H9 (cell line): ENCODE results near the gene COL4A1. TPM values are rescaled to one million over a fixed set of nuclear protein-coding genes. Genes with fewer than 3 reads are reported as not detected.

Source experiments
- DNase-seq: peaks from one replicate; pipeline ENCODE4 v3.0.0-alpha.2; 2017
- H2AFZ ChIP-seq: one replicate; pipeline ENCODE4 v1.6.1; 2013; ENCODE audit warnings: mild to moderate bottlenecking, low read length, control low read depth, moderate library complexity
- H2AK5ac ChIP-seq: 2 replicates; pipeline ENCODE4 v1.6.1; 2013; ENCODE audit warnings: low read length, control low read depth, mixed read lengths; ENCODE audit not compliant: insufficient read length
- H2BK120ac ChIP-seq: one replicate; pipeline ENCODE4 v1.6.1; 2013; ENCODE audit warnings: low read depth, mild to moderate bottlenecking, low read length, control low read depth, inconsistent platforms; ENCODE audit not compliant: poor library complexity, severe bottlenecking
- H2BK12ac ChIP-seq: 2 replicates; pipeline ENCODE4 v1.6.1; 2013; ENCODE audit warnings: low read length, control low read depth, mixed read lengths, low read depth; ENCODE audit not compliant: insufficient read length
- H2BK15ac ChIP-seq: 2 replicates; pipeline ENCODE4 v1.6.1; 2013; ENCODE audit warnings: low read depth, low read length, control low read depth
- H2BK20ac ChIP-seq: one replicate; pipeline ENCODE4 v1.6.1; 2013; ENCODE audit warnings: low read depth, mild to moderate bottlenecking, low read length, control low read depth, inconsistent platforms; ENCODE audit not compliant: poor library complexity, severe bottlenecking
- H2BK5ac ChIP-seq: 2 replicates; pipeline ENCODE4 v1.6.1; 2013; ENCODE audit warnings: low read length, control low read depth, mixed read lengths; ENCODE audit not compliant: insufficient read length
- H3K14ac ChIP-seq: 2 replicates; pipeline ENCODE4 v1.6.1; 2013; ENCODE audit warnings: low read length, control low read depth; ENCODE audit not compliant: insufficient read depth
- H3K18ac ChIP-seq: 2 replicates; pipeline ENCODE4 v1.6.1; 2013; ENCODE audit warnings: low read depth, mild to moderate bottlenecking, mixed read lengths, low read length, control low read depth; ENCODE audit not compliant: insufficient read length
- H3K23ac ChIP-seq: 2 replicates; pipeline ENCODE4 v1.6.1; 2013; ENCODE audit warnings: low read length, control low read depth, mixed read lengths, low read depth; ENCODE audit not compliant: insufficient read length
- H3K23me2 ChIP-seq: 2 replicates; pipeline ENCODE4 v1.6.1; 2013; ENCODE audit warnings: low read depth, mild to moderate bottlenecking, mixed read lengths, low read length, control low read depth; ENCODE audit not compliant: insufficient read length, poor library complexity, severe bottlenecking
- H3K27ac ChIP-seq: 2 replicates; pipeline ENCODE4 v1.5.1; 2013; ENCODE audit warnings: low read length, control low read depth, mixed read lengths, low read depth; ENCODE audit not compliant: insufficient read length
- H3K27me3 ChIP-seq: 2 replicates; pipeline ENCODE4 v1.6.1; 2013; ENCODE audit warnings: low read length, control low read depth, inconsistent platforms; ENCODE audit not compliant: insufficient read depth
- H3K4ac ChIP-seq: 2 replicates; pipeline ENCODE4 v1.6.1; 2013; ENCODE audit warnings: low read depth, mild to moderate bottlenecking, control low read depth, inconsistent platforms, low read length, moderate library complexity
- H3K4me1 ChIP-seq: 2 replicates; pipeline ENCODE4 v1.6.1; 2013; ENCODE audit warnings: low read length, control low read depth, inconsistent platforms; ENCODE audit not compliant: insufficient read depth
- H3K4me2 ChIP-seq: 2 replicates; pipeline ENCODE4 v1.6.1; 2013; ENCODE audit warnings: low read length, control low read depth, mixed read lengths; ENCODE audit not compliant: insufficient read length, insufficient read depth
- H3K56ac ChIP-seq: 2 replicates; pipeline ENCODE4 v1.6.1; 2013; ENCODE audit warnings: low read depth, mild to moderate bottlenecking, mixed read lengths, low read length, control low read depth; ENCODE audit not compliant: insufficient read length
- H3K79me1 ChIP-seq: 2 replicates; pipeline ENCODE4 v1.6.1; 2013; ENCODE audit warnings: low read depth, mild to moderate bottlenecking, moderate library complexity, low read length, control low read depth, inconsistent platforms; ENCODE audit not compliant: insufficient read depth, poor library complexity, severe bottlenecking
- H3K79me2 ChIP-seq: 2 replicates; pipeline ENCODE4 v1.6.1; 2013; ENCODE audit warnings: low read length, control low read depth, inconsistent platforms; ENCODE audit not compliant: insufficient read depth
- H3K9ac ChIP-seq: 2 replicates; pipeline ENCODE4 v1.6.1; 2013; ENCODE audit warnings: low read length, control low read depth, mixed read lengths; ENCODE audit not compliant: insufficient read length; ENCODE audit errors: extremely low read depth
- H3K9me3 ChIP-seq: one replicate; pipeline ENCODE4 v1.6.1; 2013; ENCODE audit warnings: low read depth, low read length, inconsistent platforms; ENCODE audit not compliant: control insufficient read depth
- H3T11ph ChIP-seq: one replicate; pipeline ENCODE4 v1.6.1; 2013; ENCODE audit warnings: mild to moderate bottlenecking, low read length, control low read depth, inconsistent platforms
- H4K20me1 ChIP-seq: one replicate; pipeline ENCODE4 v1.6.1; 2013; ENCODE audit not compliant: control insufficient read depth, insufficient read length, insufficient read depth
- H4K5ac ChIP-seq: 2 replicates; pipeline ENCODE4 v1.6.1; 2013; ENCODE audit warnings: low read depth, mild to moderate bottlenecking, mixed read lengths, low read length, control low read depth; ENCODE audit not compliant: insufficient read length
- H4K8ac ChIP-seq: replicated peaks from 2 replicates; pipeline ENCODE4 v1.6.1; 2013; ENCODE audit warnings: low read length, control low read depth, mixed read lengths, low read depth; ENCODE audit not compliant: insufficient read length
- H4K91ac ChIP-seq: 2 replicates; pipeline ENCODE4 v1.6.1; 2013; ENCODE audit warnings: low read depth, mild to moderate bottlenecking, moderate library complexity, mixed read lengths, low read length, control low read depth; ENCODE audit not compliant: insufficient read length
- H3K27ac Mint-ChIP-seq, 3 experiments: 2 replicates in 2 of 3; 3 replicates in 1 of 3; pipeline ENCODE4 v1.8.0; 2020 to 2021; ENCODE audit warnings: mixed read lengths in 3 of 3, mild to moderate bottlenecking in 1 of 3, moderate library complexity in 1 of 3
- H3K27me3 Mint-ChIP-seq: 2 replicates; pipeline ENCODE4 v1.8.0; 2021; ENCODE audit warnings: low read depth, mild to moderate bottlenecking, moderate library complexity, mixed read lengths
- H3K36me3 Mint-ChIP-seq, 3 experiments: 2 replicates in 2 of 3; 3 replicates in 1 of 3; pipeline ENCODE4 v1.8.0; 2020 to 2021; ENCODE audit warnings: low read depth in 3 of 3, mixed read lengths in 3 of 3; ENCODE audit not compliant: insufficient read depth in 1 of 3
- H3K4me1 Mint-ChIP-seq, 2 experiments: 2 replicates each; pipeline ENCODE4 v1.8.0; 2020; ENCODE audit warnings: mixed read lengths in 2 of 2
- H3K4me3 Mint-ChIP-seq, 2 experiments: 2 replicates in 1 of 2; 3 replicates in 1 of 2; pipeline ENCODE4 v1.8.0; 2020 to 2021; ENCODE audit warnings: mild to moderate bottlenecking in 2 of 2, mixed read lengths in 2 of 2, moderate library complexity in 1 of 2
- H3K9me3 Mint-ChIP-seq, 2 experiments: 2 replicates in 1 of 2; 3 replicates in 1 of 2; pipeline ENCODE4 v1.8.0; 2020; ENCODE audit warnings: mild to moderate bottlenecking in 2 of 2, mixed read lengths in 2 of 2, moderate library complexity in 1 of 2
- WGBS: extraction: QIAGEN DNeasy Blood & Tissue Kit; methylation state at CpG from one replicate; pipeline ENCODE4 v1.1.7; 2013; ENCODE audit warnings: missing lambda C conversion rate, low lambda C conversion rate, mixed read lengths; ENCODE audit not compliant: insufficient read length; ENCODE audit errors: extremely low coverage; 5-methylcytosine and 5-hydroxymethylcytosine counted together
- total RNA-seq: library from RNA; stranded (reverse); gene quantifications from 2 replicates; pipeline ENCODE4 v1.2.1, GENCODE V29; 2021
- TF ChIP-seq, protein P1 (sequence below): fragments of 200-600 bp; sonication (generic); conservative IDR thresholded peaks from 3 replicates; pipeline ENCODE4 v1.8.0; 2021; ENCODE audit warnings: antibody characterized with exemption, mild to moderate bottlenecking

The COL4A1 gene
- total RNA-seq, 1 experiment from 2014 or later: 73.1 TPM

DNA sequence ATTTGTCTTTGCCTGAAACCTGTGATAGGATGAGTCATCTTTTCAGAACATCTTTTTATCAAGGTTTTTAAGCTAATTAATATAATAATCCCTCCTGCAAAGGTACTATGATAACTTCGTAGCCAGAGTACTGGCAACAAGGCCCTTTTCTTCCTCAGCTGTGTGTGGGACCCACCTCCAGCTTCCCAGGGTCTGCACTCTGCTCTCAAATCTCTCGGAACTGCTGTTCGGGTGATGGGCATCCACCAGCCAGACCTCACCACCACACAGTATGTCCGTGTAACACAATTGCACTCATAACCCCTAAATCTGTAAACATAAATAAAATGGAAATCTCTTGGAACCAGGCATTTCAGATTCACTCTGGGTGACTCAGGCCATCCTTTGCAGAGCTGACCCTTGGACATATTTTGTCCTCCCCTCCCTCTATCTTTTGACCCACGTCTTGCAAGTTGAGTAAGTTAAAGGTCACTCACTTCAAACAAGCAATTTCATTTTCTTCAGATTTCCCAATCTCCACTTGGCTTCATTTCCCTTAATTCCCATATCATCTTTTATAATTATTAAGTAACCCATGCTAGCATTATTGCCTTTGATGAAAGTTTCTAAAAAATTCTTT lies 29.5 kb downstream of the COL4A1 start:
- peaks cover 9 to 12% of the 10 kb centered on the region in 2 experiments for H3K4me1 Mint-ChIP-seq
- H3K23ac ChIP-seq: no peak overlapping the region
- H4K91ac ChIP-seq: no peak overlapping the region
- no peak overlapping the region for H2BK12ac ChIP-seq
- H4K8ac ChIP-seq: no peak overlapping the region
- no peaks in the 10 kb centered on the region for H3K79me1 ChIP-seq
- peaks cover 1% of the 10 kb centered on the region; the same call in 1 of the 2 replicates for H3K79me2 ChIP-seq
- H3K14ac ChIP-seq: no peak overlapping the region
- H3K18ac ChIP-seq: no peak overlapping the region
- no peak for DNase-seq
- no peaks in the 10 kb centered on the region for H3K9me3 Mint-ChIP-seq
- no peak overlapping the region for H2BK20ac ChIP-seq
- H3T11ph ChIP-seq: no peak overlapping the region
- no peak overlapping the region for H2AFZ ChIP-seq
- H3K27ac ChIP-seq: no peak overlapping the region
- H3K27me3 ChIP-seq: no peaks in the 10 kb centered on the region
- TF ChIP-seq, protein P1, sequence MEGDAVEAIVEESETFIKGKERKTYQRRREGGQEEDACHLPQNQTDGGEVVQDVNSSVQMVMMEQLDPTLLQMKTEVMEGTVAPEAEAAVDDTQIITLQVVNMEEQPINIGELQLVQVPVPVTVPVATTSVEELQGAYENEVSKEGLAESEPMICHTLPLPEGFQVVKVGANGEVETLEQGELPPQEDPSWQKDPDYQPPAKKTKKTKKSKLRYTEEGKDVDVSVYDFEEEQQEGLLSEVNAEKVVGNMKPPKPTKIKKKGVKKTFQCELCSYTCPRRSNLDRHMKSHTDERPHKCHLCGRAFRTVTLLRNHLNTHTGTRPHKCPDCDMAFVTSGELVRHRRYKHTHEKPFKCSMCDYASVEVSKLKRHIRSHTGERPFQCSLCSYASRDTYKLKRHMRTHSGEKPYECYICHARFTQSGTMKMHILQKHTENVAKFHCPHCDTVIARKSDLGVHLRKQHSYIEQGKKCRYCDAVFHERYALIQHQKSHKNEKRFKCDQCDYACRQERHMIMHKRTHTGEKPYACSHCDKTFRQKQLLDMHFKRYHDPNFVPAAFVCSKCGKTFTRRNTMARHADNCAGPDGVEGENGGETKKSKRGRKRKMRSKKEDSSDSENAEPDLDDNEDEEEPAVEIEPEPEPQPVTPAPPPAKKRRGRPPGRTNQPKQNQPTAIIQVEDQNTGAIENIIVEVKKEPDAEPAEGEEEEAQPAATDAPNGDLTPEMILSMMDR: no peak
- H3K56ac ChIP-seq: no peak overlapping the region
- H3K9me3 ChIP-seq: no peaks in the 10 kb centered on the region
- WGBS: no CpG with 5 or more reads among the region's 5 CpGs
- H3K4me2 ChIP-seq: no peak overlapping the region
- no peak overlapping the region for H3K4me3 Mint-ChIP-seq
- H4K20me1 ChIP-seq: no peaks in the 10 kb centered on the region
- H2BK5ac ChIP-seq: no peak overlapping the region
- no peak overlapping the region for H2BK15ac ChIP-seq
- H3K4ac ChIP-seq: no peak overlapping the region
- H2AK5ac ChIP-seq: no peak overlapping the region
- H3K4me1 ChIP-seq: no peaks in the 10 kb centered on the region
- no peak overlapping the region; a peak in 1 of 7 replicates for H3K27ac Mint-ChIP-seq
- no peak overlapping the region for H4K5ac ChIP-seq
- no peaks in the 10 kb centered on the region for H3K23me2 ChIP-seq
- H3K9ac ChIP-seq: no peak overlapping the region
- H3K36me3 Mint-ChIP-seq: no peaks in the 10 kb centered on the region; a peak in 1 of 7 replicates
- no peaks in the 10 kb centered on the region for H3K27me3 Mint-ChIP-seq
- H2BK120ac ChIP-seq: no peak overlapping the region
